Effector memory CD8-positive, alpha-beta T cell (primary cell): ENCODE data around the gene ANO2.
"Not testable (repeated sequence)": the region's sequence is repeated elsewhere in the genome, so short reads cannot be mapped to it uniquely, and the experiment has no call there.

ENCODE experiments used
- ATAC-seq: fragments of 150-1000 bp; cut with Tn5 transposase; replicated peaks from 2 replicates; pipeline ENCODE4 v1.10.0; 2021; ENCODE audit warnings: mild to moderate bottlenecking, moderate library complexity
- DNase-seq, 3 experiments: peaks; one replicate each; pipeline ENCODE4 v3.0.0; 2021
- H3K27ac Mint-ChIP-seq, 2 donors: one replicate each; pipeline ENCODE4 v1.8.0; 2022; ENCODE audit warnings: mild to moderate bottlenecking in 2 of 2, mixed read lengths in 2 of 2, moderate library complexity in 2 of 2
- H3K27me3 Mint-ChIP-seq, 2 donors: one replicate each; pipeline ENCODE4 v1.8.0; 2022; ENCODE audit warnings: mixed read lengths in 2 of 2
- H3K36me3 Mint-ChIP-seq: one replicate; pipeline ENCODE4 v1.8.0; 2022; ENCODE audit warnings: mild to moderate bottlenecking, moderate library complexity, mixed read lengths; ENCODE audit not compliant: insufficient read depth
- H3K4me1 Mint-ChIP-seq, 2 donors: one replicate each; pipeline ENCODE4 v1.8.0; 2022; ENCODE audit warnings: low read depth in 2 of 2, mixed read lengths in 2 of 2
- H3K4me3 Mint-ChIP-seq, 2 donors: one replicate each; pipeline ENCODE4 v1.8.0; 2022; ENCODE audit warnings: mild to moderate bottlenecking in 2 of 2, mixed read lengths in 2 of 2, moderate library complexity in 2 of 2
- H3K9me3 Mint-ChIP-seq, 2 donors: one replicate each; pipeline ENCODE4 v1.8.0; 2022; ENCODE audit warnings: mixed read lengths in 2 of 2

The ANO2 gene

GRCh38 chr12:5685935-5686334 lies 259.1 kb downstream of the ANO2 start:
- Mint-ChIP-seq H3K4me3 (no peak overlapping the region), H3K4me1 (no peaks in the 10 kb centered on the region), H3K27ac (no peak overlapping the region), H3K9me3 (no peaks in the 10 kb centered on the region), H3K36me3 (no peaks in the 10 kb centered on the region), H3K27me3 (peaks cover 10 to 16% of the 10 kb centered on the region in 2 donors)
- no peak for ATAC-seq
- DNase-seq = no peak

GRCh38 chr12:5684989-5685388 lies 260.1 kb downstream of the ANO2 start:
- H3K36me3 Mint-ChIP-seq = no peaks in the 10 kb centered on the region
- H3K27me3 Mint-ChIP-seq = peaks cover 16 to 18% of the 10 kb centered on the region in 2 donors
- no peak overlapping the region for H3K4me3 Mint-ChIP-seq
- no peaks in the 10 kb centered on the region for H3K4me1 Mint-ChIP-seq
- ATAC-seq (no peak), DNase-seq (no peak)
- no peaks in the 10 kb centered on the region for H3K9me3 Mint-ChIP-seq
- no peak overlapping the region for H3K27ac Mint-ChIP-seq

GRCh38 chr12:5682581-5682980 lies 262.5 kb downstream of the ANO2 start:
- Mint-ChIP-seq H3K4me3 (no peak overlapping the region), H3K4me1 (no peaks in the 10 kb centered on the region), H3K27me3 (peaks cover 29 to 36% of the 10 kb centered on the region in 2 donors), H3K36me3 (no peaks in the 10 kb centered on the region), H3K27ac (no peak overlapping the region), H3K9me3 (no peaks in the 10 kb centered on the region)
- ATAC-seq (no peak), DNase-seq (no peak)

GRCh38 chr12:5678176-5678575 lies 266.9 kb downstream of the ANO2 start:
- Mint-ChIP-seq H3K4me3 (no peak overlapping the region), H3K27me3 (peaks cover 30 to 64% of the 10 kb centered on the region in 2 donors), H3K4me1 (no peaks in the 10 kb centered on the region), H3K9me3 (no peaks in the 10 kb centered on the region), H3K36me3 (no peaks in the 10 kb centered on the region), H3K27ac (no peak overlapping the region)
- ATAC-seq = no peak
- DNase-seq = no peak

- not testable (repeated sequence) for H3K4me1 Mint-ChIP-seq, H3K4me3 Mint-ChIP-seq, H3K27ac Mint-ChIP-seq, H3K36me3 Mint-ChIP-seq, H3K9me3 Mint-ChIP-seq, DNase-seq, ATAC-seq
- H3K27me3 Mint-ChIP-seq = peaks cover 7 to 11% of the 10 kb centered on the region in 2 donors
Measured at GRCh38 chr12:5669624-5670023, 275.4 kb downstream of the ANO2 start.

- DNase-seq (no peak), ATAC-seq (no peak)
- H3K27ac Mint-ChIP-seq = no peak overlapping the region
- H3K9me3 Mint-ChIP-seq = no peaks in the 10 kb centered on the region
- no peaks in the 10 kb centered on the region for H3K4me1 Mint-ChIP-seq
- no peaks in the 10 kb centered on the region for H3K27me3 Mint-ChIP-seq
- H3K36me3 Mint-ChIP-seq = no peaks in the 10 kb centered on the region
- no peak overlapping the region for H3K4me3 Mint-ChIP-seq
Measured at GRCh38 chr12:5665615-5666014, 279.4 kb downstream of the ANO2 start.

GRCh38 chr12:5661811-5662210 lies 283.2 kb downstream of the ANO2 start:
- ATAC-seq (no peak), DNase-seq (no peak)
- Mint-ChIP-seq H3K4me1 (no peaks in the 10 kb centered on the region), H3K9me3 (no peaks in the 10 kb centered on the region), H3K4me3 (no peak overlapping the region), H3K36me3 (no peaks in the 10 kb centered on the region), H3K27me3 (no peaks in the 10 kb centered on the region), H3K27ac (no peak overlapping the region)

GRCh38 chr12:5660238-5660637 lies 284.8 kb downstream of the ANO2 start:
- no peaks in the 10 kb centered on the region for H3K27me3 Mint-ChIP-seq
- DNase-seq = no peak
- H3K27ac Mint-ChIP-seq = no peak overlapping the region
- no peaks in the 10 kb centered on the region for H3K36me3 Mint-ChIP-seq
- no peaks in the 10 kb centered on the region for H3K9me3 Mint-ChIP-seq
- H3K4me3 Mint-ChIP-seq = no peak overlapping the region
- H3K4me1 Mint-ChIP-seq = no peaks in the 10 kb centered on the region
- ATAC-seq = no peak

- not testable (repeated sequence) for H3K27me3 Mint-ChIP-seq, ATAC-seq, H3K9me3 Mint-ChIP-seq, H3K36me3 Mint-ChIP-seq, H3K27ac Mint-ChIP-seq, DNase-seq, H3K4me1 Mint-ChIP-seq, H3K4me3 Mint-ChIP-seq
Measured at GRCh38 chr12:5658339-5658941, 286.6 kb downstream of the ANO2 start.

GRCh38 chr12:5656836-5657235 lies 288.2 kb downstream of the ANO2 start:
- no peak for DNase-seq
- ATAC-seq = no peak
- Mint-ChIP-seq H3K27me3 (no peaks in the 10 kb centered on the region), H3K27ac (no peak overlapping the region), H3K9me3 (no peaks in the 10 kb centered on the region), H3K4me1 (no peaks in the 10 kb centered on the region), H3K4me3 (no peak overlapping the region), H3K36me3 (no peaks in the 10 kb centered on the region)

- no peak overlapping the region for H3K4me3 Mint-ChIP-seq
- no peaks in the 10 kb centered on the region for H3K9me3 Mint-ChIP-seq
- no peak overlapping the region for H3K27ac Mint-ChIP-seq
- H3K36me3 Mint-ChIP-seq = no peaks in the 10 kb centered on the region
- H3K27me3 Mint-ChIP-seq = no peaks in the 10 kb centered on the region
- H3K4me1 Mint-ChIP-seq = no peaks in the 10 kb centered on the region
- DNase-seq (no peak), ATAC-seq (no peak)
Measured at GRCh38 chr12:5655120-5655519, 289.9 kb downstream of the ANO2 start.

- Mint-ChIP-seq H3K4me1 (no peaks in the 10 kb centered on the region), H3K4me3 (no peak overlapping the region), H3K9me3 (no peaks in the 10 kb centered on the region), H3K36me3 (no peaks in the 10 kb centered on the region), H3K27me3 (peaks cover 0 to 9% of the 10 kb centered on the region in 2 donors), H3K27ac (no peak overlapping the region)
- ATAC-seq (no peak), DNase-seq (no peak)
Measured at GRCh38 chr12:5654019-5654418, 291.0 kb downstream of the ANO2 start.

- Mint-ChIP-seq H3K36me3 (no peaks in the 10 kb centered on the region), H3K27ac (no peak overlapping the region), H3K27me3 (peaks cover 0 to 29% of the 10 kb centered on the region in 2 donors), H3K4me3 (no peak overlapping the region), H3K9me3 (no peaks in the 10 kb centered on the region), H3K4me1 (no peaks in the 10 kb centered on the region)
- ATAC-seq = no peak
- DNase-seq = no peak
Measured at GRCh38 chr12:5650829-5651461, 294.1 kb downstream of the ANO2 start.

GRCh38 chr12:5650281-5650680 lies 294.8 kb downstream of the ANO2 start:
- H3K36me3 Mint-ChIP-seq = no peaks in the 10 kb centered on the region
- DNase-seq (no peak), ATAC-seq (no peak)
- no peaks in the 10 kb centered on the region for H3K9me3 Mint-ChIP-seq
- H3K27me3 Mint-ChIP-seq = peaks cover 0 to 29% of the 10 kb centered on the region in 2 donors
- no peaks in the 10 kb centered on the region for H3K4me1 Mint-ChIP-seq
- no peak overlapping the region for H3K4me3 Mint-ChIP-seq
- H3K27ac Mint-ChIP-seq = no peak overlapping the region
